ENCODE data around the gene CROCC2.

Gene CROCC2

GRCh38 chr2:240959941-240960308 lies 53.8 kb downstream of the CROCC2 start:
- ChIA-PET CTCF (interaction anchor here (1.1 kb wide), 1 partner anchor 8 kb away, joined by 3 read pairs; no protein-coding TSS in a partner anchor), POLR2A (no interaction called here)
- no peak for TF ChIP-seq CTCF (IDR thresholded peaks at IDR 0.05; ENCODE audit: insufficient read depth, low read length, missing control alignments)
- no peak overlapping the region for H3K4me3 ChIP-seq (ENCODE audit: low read depth, low read length)
- DNase-seq (ENCODE audit: low read depth, low spot score), result no peak

GRCh38 chr2:240960309-240960970 lies 54.3 kb downstream of the CROCC2 start:
- POLR2A ChIA-PET, result no interaction called here
- no peak for DNase-seq (ENCODE audit: low read depth, low spot score)
- no peak overlapping the region for H3K4me3 ChIP-seq (ENCODE audit: low read depth, low read length)
- CTCF ChIA-PET, result interaction anchor here (1.1 kb wide), 1 partner anchor 9 kb away, joined by 3 read pairs; no protein-coding TSS in a partner anchor
- no peak for TF ChIP-seq CTCF (IDR thresholded peaks at IDR 0.05; ENCODE audit: insufficient read depth, low read length, missing control alignments)

- H3K4me3 ChIP-seq (ENCODE audit: low read depth, low read length), result no peak overlapping the region
- TF ChIP-seq CTCF (IDR thresholded peaks at IDR 0.05; ENCODE audit: insufficient read depth, low read length, missing control alignments), result no peak
- DNase-seq (ENCODE audit: low read depth, low spot score), result no peak
- CTCF ChIA-PET, result no interaction called here
- POLR2A ChIA-PET, result no interaction called here
Measured at GRCh38 chr2:240960971-240961876, 55.1 kb downstream of the CROCC2 start.

GRCh38 chr2:240961910-240962299 lies 55.8 kb downstream of the CROCC2 start:
- DNase-seq (ENCODE audit: low read depth, low spot score), result no peak
- H3K4me3 ChIP-seq (ENCODE audit: low read depth, low read length), result no peak overlapping the region
- TF ChIP-seq CTCF (IDR thresholded peaks at IDR 0.05; ENCODE audit: insufficient read depth, low read length, missing control alignments), result no peak
- ChIA-PET POLR2A (no interaction called here), CTCF (no interaction called here)

- H3K4me3 ChIP-seq (ENCODE audit: low read depth, low read length), result no peak overlapping the region
- CTCF ChIA-PET, result no interaction called here
- no peak for TF ChIP-seq CTCF (IDR thresholded peaks at IDR 0.05; ENCODE audit: insufficient read depth, low read length, missing control alignments)
- POLR2A ChIA-PET, result no interaction called here
- no peak for DNase-seq (ENCODE audit: low read depth, low spot score)
Measured at GRCh38 chr2:240962300-240963064, 56.3 kb downstream of the CROCC2 start.
